Measurements from ENCODE around the gene STK39. TPM values are rescaled to one million over a fixed set of nuclear protein-coding genes. Genes with fewer than 3 reads are reported as not detected.
"Not testable (repeated sequence)": the region's sequence is repeated elsewhere in the genome, so short reads cannot be mapped to it uniquely, and the experiment has no call there.

STK39 gene
- total RNA-seq, 2 experiments from 2014 or later: 26.5 to 27.7 TPM

- ChIA-PET CTCF (no interaction called here), POLR2A (no interaction called here)
Measured at GRCh38 chr2:168076731-168077130, 170.7 kb downstream of the STK39 start.

GRCh38 chr2:168075446-168075845 lies 171.9 kb downstream of the STK39 start:
- POLR2A ChIA-PET: no interaction called here
- CTCF ChIA-PET: no interaction called here

- ChIA-PET CTCF (no interaction called here), POLR2A (no interaction called here)
Measured at GRCh38 chr2:168072626-168073303, 174.6 kb downstream of the STK39 start.

- CTCF ChIA-PET: no interaction called here
- POLR2A ChIA-PET: no interaction called here
Measured at GRCh38 chr2:168064011-168064998, 183.1 kb downstream of the STK39 start.

GRCh38 chr2:168062936-168063335 lies 184.5 kb downstream of the STK39 start:
- CTCF ChIA-PET: no interaction called here
- POLR2A ChIA-PET: no interaction called here

GRCh38 chr2:168062054-168062453 lies 185.3 kb downstream of the STK39 start:
- POLR2A ChIA-PET: no interaction called here
- CTCF ChIA-PET: no interaction called here

- CTCF ChIA-PET: no interaction called here
- POLR2A ChIA-PET: no interaction called here
Measured at GRCh38 chr2:168060986-168061750, 186.2 kb downstream of the STK39 start.

GRCh38 chr2:168059758-168060157 lies 187.6 kb downstream of the STK39 start:
- ChIA-PET CTCF (no interaction called here), POLR2A (no interaction called here)

- ChIA-PET POLR2A (no interaction called here), CTCF (no interaction called here)
Measured at GRCh38 chr2:168058675-168059074, 188.7 kb downstream of the STK39 start.

GRCh38 chr2:168056242-168056787 lies 191.1 kb downstream of the STK39 start:
- ChIA-PET CTCF (no interaction called here), POLR2A (no interaction called here)

- ChIA-PET POLR2A (no interaction called here), CTCF (no interaction called here)
Measured at GRCh38 chr2:168054657-168055056, 192.7 kb downstream of the STK39 start.

GRCh38 chr2:168053676-168054075 lies 193.7 kb downstream of the STK39 start:
- CTCF ChIA-PET: no interaction called here
- POLR2A ChIA-PET: no interaction called here

- POLR2A ChIA-PET: no interaction called here
- CTCF ChIA-PET: no interaction called here
Measured at GRCh38 chr2:168052773-168053172, 194.6 kb downstream of the STK39 start.

GRCh38 chr2:168050377-168050776 lies 197.0 kb downstream of the STK39 start:
- CTCF ChIA-PET: no interaction called here
- POLR2A ChIA-PET: no interaction called here

GRCh38 chr2:168049609-168050008 lies 197.8 kb downstream of the STK39 start:
- ChIA-PET POLR2A (no interaction called here), CTCF (no interaction called here)

- ChIA-PET POLR2A (no interaction called here), CTCF (interaction anchor here (1.1 kb wide), 1 partner anchor 16 kb away, joined by 3 read pairs; no protein-coding TSS in a partner anchor)
Measured at GRCh38 chr2:168047091-168047690, 200.2 kb downstream of the STK39 start.

- ChIA-PET POLR2A (no interaction called here), CTCF (no interaction called here)
Measured at GRCh38 chr2:168044579-168044978, 202.8 kb downstream of the STK39 start.

- POLR2A ChIA-PET: no interaction called here
- CTCF ChIA-PET: no interaction called here
Measured at GRCh38 chr2:168044176-168044575, 203.2 kb downstream of the STK39 start.

- CTCF ChIA-PET, POLR2A ChIA-PET: not testable (repeated sequence)
Measured at GRCh38 chr2:168042127-168042824, 205.1 kb downstream of the STK39 start.
